ENCODE measurements around the gene SIGLEC12. TPM values are rescaled to one million over a fixed set of nuclear protein-coding genes. Genes with fewer than 3 reads are reported as not detected.
"Not testable (repeated sequence)": the region's sequence is repeated elsewhere in the genome, so short reads cannot be mapped to it uniquely, and the experiment has no call there.

SIGLEC12 gene
- total RNA-seq, 1 experiment from 2014 or later = not detected

- DNase-seq (ENCODE audit: low spot score) = no peak
- in situ Hi-C loops (cut with HindIII; ENCODE audit: low sequenced_read_pairs) = no loop called here
Measured at GRCh38 chr19:51489113-51489512, 12.5 kb downstream of the SIGLEC12 start.

DNA sequence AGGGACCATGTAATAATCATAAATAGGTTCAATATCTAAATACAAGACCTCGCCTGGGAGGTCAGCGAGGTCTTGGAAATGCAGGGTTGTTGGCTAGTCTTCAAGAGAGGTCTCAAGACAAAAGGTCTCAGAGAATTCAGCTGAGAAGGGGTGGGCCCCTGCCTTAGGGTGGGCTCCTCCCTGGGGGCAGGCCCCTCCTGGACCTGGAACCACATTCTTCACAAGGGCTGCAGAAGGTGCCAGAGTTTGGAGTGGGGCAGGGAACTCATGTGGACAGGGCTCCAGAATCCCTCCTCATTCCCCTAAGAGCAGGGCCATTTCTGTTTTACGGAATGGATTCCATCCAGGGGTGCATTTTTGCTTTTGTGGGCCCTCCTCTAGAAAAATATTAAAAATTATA is 13.1 kb downstream of the SIGLEC12 start:
- in situ Hi-C loops (cut with HindIII; ENCODE audit: low sequenced_read_pairs) = no loop called here
- DNase-seq (ENCODE audit: low spot score) = no peak

- in situ Hi-C loops (cut with HindIII; ENCODE audit: low sequenced_read_pairs) = no loop called here
- DNase-seq (ENCODE audit: low spot score) = no peak
Measured at GRCh38 chr19:51485960-51486660, 15.5 kb downstream of the SIGLEC12 start.

DNA sequence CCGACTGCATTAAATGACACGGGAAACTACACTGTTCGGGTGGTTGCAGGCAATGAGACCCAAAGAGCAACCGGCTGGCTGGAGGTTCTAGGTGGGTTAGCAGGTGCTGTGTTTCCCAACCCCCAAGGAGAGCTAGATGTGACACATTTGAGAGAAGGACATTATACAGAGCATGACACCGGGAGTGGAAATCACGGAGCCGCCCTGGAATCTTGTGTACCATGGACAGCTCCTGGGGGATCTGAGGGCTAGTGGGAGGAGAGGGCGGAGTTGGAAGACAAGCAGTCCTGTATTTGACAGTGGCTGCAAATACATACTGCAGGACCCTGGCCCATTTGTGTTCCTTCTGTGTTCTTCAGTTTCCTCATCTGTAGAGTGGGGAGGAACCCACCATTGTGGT is 21.0 kb downstream of the SIGLEC12 start:
- in situ Hi-C loops (cut with HindIII; ENCODE audit: low sequenced_read_pairs) = no loop called here
- no peak for DNase-seq (ENCODE audit: low spot score)

DNA sequence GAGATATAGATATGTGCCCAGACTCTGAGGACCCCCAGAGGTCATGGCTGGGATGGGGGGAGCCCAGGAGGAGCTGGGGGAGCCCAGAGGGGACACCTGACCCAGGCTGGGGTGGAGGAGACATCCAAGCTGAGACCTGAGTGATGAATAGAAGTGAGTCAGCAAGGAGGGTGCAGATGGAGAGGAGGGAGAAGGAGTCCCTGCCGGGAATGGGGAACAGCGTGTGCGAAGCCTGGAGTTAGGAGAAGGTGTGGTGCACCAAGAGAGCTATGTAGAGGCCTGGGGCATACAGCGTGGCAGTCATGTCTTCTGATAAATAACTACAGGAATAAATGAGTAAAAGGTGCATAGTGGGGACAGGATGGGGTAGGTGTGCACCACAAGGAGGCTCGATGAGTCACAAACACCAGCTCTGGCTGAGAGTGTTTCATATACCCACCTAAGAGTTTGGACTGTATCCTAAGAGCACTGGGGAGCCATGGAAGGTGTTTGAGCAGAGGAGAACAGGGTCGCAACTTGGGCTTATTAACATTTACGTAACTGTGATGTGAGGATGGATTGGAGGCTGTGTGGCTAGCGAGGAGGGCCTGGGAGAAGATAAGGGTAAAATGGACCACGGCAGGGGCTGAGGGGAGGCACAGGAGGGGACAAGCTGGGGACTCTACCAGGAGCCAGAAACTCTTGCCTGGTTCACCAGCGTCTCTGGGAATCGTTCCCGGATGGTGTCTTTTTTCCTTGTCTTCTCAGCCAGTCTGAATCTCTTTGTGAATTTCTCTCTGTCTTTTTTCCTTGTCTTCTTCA is 21.9 kb downstream of the SIGLEC12 start:
- no peak for DNase-seq (ENCODE audit: low spot score)
- in situ Hi-C loops (cut with HindIII; ENCODE audit: low sequenced_read_pairs) = no loop called here

DNA sequence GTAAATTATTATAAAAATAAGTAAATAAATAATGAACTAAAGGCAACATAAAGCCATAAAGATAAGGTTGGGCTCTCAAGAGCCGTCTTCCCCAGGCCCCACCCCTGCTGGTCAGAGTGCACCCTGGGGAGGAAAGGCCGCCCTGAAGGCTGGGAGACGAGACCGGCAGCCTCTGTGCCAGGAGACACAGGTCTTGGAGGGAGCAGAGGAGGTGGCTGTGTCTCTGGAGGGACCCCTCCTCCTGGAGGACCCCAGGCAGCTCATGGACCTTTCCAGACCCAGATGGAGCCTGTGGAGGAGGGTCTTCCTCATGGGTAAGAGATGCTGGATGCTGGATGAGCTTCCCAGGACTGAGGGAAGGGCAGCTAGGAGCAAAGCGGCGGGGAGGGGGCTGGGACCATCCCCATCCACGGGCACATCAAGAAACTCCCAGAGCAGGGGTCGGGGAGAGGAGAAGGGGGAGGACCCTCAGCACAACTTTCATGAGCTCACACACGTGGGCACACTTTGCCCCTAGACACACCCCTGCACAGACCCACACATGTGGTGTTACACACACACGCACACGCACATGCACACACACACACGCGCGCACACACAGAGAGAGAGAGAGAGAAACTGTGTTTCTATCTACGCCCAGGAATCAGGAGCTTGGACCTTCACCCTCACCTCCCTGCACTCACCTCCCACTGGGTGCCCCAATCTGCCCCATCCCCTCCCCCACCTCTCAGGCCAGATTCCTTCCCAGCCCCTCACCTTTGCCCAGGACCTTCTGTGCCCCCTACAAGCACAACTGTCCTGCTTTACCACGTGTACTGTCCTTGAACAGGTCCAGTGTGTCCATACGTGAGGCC is 23.0 kb downstream of the SIGLEC12 start, which contains the start of gene CEACAM18:
CEACAM18 (plus strand) TSS at position 159 of the 854 bp plus-strand sequence.
- no peak for DNase-seq (ENCODE audit: low spot score)
- in situ Hi-C loops (cut with HindIII; ENCODE audit: low sequenced_read_pairs) = no loop called here

DNA sequence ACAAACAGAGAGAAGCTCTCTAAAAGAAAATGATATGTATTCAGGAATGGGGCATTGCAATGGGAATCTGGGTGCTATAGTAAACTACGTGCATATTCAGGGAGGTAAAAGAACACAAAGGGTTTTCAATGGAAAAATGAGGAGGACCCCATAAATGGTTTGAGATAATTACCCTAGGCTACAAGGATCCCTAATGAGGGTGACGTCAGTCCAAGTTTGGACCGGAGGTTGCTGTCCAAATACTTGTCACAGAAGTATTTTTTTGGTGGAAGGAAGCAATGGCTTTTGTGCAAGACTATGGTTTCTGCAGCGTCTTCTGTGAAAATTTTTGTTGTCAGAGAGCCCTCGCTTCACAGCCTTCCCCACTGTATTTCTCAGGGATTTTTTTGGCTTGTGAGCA is 24.3 kb downstream of the SIGLEC12 start:
- DNase-seq (ENCODE audit: low spot score) = no peak
- in situ Hi-C loops (cut with HindIII; ENCODE audit: low sequenced_read_pairs) = no loop called here

GRCh38 chr19:51476164-51476563 is 25.4 kb downstream of the SIGLEC12 start:
- in situ Hi-C loops (cut with HindIII; ENCODE audit: low sequenced_read_pairs) = no loop called here

GRCh38 chr19:51473009-51473707 is 28.4 kb downstream of the SIGLEC12 start:
- in situ Hi-C loops (cut with HindIII; ENCODE audit: low sequenced_read_pairs) = no loop called here

More at GRCh38 chr19:51476164-51476563, 25.4 kb downstream of the SIGLEC12 start:
- no peak for DNase-seq (ENCODE audit: low spot score)

DNA sequence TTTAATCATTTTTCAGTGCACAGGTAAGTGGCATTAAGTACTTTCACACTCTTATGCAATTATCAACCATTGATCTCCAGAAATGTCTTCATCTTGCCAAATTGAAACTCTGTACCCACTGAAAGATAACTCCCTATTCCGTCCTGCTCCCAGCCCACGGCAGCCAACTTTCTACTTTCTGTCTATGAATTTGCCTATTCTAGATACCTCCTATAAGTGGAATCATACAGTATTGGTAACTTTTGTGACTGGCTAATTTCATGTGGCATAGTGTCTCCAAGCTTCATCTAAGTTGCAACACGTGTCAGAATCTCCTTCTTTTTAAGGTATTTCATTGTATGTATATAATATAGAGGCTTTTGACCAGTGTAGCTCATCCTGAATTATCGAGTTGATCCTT is 29.0 kb downstream of the SIGLEC12 start:
- in situ Hi-C loops (cut with HindIII; ENCODE audit: low sequenced_read_pairs) = no loop called here
- no peak for DNase-seq (ENCODE audit: low spot score)

More at GRCh38 chr19:51473009-51473707, 28.4 kb downstream of the SIGLEC12 start:
- peak; percentile 30 for DNase-seq (ENCODE audit: low spot score)

GRCh38 chr19:51471527-51471926 is 30.1 kb downstream of the SIGLEC12 start:
- DNase-seq (ENCODE audit: low spot score) = no peak
- in situ Hi-C loops (cut with HindIII; ENCODE audit: low sequenced_read_pairs) = no loop called here

- no peak for DNase-seq (ENCODE audit: low spot score)
- in situ Hi-C loops (cut with HindIII; ENCODE audit: low sequenced_read_pairs) = no loop called here
Measured at GRCh38 chr19:51470966-51471365, 30.6 kb downstream of the SIGLEC12 start.

DNA sequence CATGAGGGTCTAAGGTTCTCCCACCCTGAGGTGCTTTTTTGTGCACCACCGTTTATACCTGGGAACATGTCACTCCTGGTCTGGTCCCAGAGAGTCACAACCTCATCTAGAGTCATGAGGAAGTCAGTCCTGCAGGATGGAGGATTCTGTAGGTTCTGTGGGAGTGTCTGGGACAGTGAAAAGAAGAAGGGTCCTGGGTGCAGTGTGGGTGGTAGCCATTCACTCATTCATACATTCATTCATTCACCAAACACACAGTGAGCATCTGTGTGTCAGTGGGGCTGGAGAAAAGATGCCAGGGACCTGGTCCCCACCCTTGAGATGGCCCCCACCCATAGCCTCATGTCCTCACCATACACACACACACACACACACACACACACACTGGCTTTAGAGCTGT is 32.0 kb downstream of the SIGLEC12 start:
- no peak for DNase-seq (ENCODE audit: low spot score)
- in situ Hi-C loops (cut with HindIII; ENCODE audit: low sequenced_read_pairs) = no loop called here

GRCh38 chr19:51469162-51469561 is 32.4 kb downstream of the SIGLEC12 start:
- in situ Hi-C loops (cut with HindIII; ENCODE audit: low sequenced_read_pairs) = no loop called here
- DNase-seq (ENCODE audit: low spot score) = no peak

GRCh38 chr19:51468545-51468920 is 33.1 kb downstream of the SIGLEC12 start:
- in situ Hi-C loops (cut with HindIII; ENCODE audit: low sequenced_read_pairs) = no loop called here

GRCh38 chr19:51467864-51468544 is 33.6 kb downstream of the SIGLEC12 start:
- DNase-seq (ENCODE audit: low spot score) = no peak
- in situ Hi-C loops (cut with HindIII; ENCODE audit: low sequenced_read_pairs) = no loop called here

More at GRCh38 chr19:51468545-51468920, 33.1 kb downstream of the SIGLEC12 start:
- DNase-seq (ENCODE audit: low spot score) = no peak

GRCh38 chr19:51466723-51467122 is 34.9 kb downstream of the SIGLEC12 start:
- in situ Hi-C loops (cut with HindIII; ENCODE audit: low sequenced_read_pairs) = no loop called here
- no peak for DNase-seq (ENCODE audit: low spot score)

DNA sequence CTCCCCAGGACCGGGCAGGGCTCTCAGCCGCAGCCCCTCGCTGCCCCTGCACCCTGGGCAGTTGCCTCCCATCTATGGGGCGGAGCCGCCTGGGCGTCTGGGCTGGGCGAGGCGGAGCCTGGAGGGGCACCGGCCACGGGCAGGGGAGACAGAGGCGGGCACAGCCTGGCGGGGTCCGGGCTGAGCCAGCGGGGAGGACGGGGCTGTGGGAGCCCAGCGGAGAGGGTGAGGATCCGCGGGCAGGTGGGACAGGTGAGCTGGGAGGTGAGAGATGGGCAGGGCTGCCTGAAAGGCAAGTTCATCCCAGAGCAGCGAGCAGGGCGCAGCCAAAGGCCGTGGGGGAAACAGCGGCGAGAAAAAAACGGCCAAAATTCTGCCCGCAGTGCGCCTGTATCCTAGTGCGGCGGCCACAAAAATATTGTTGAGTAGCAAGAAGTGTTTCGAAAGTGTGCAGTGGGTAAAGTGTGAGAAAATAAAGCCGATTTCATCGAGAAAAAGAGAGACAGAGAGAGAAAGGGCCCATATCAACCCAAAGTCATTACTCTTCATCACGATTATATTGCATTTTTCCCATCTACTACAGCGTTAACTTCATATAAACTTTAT is 37.5 kb downstream of the SIGLEC12 start:
- in situ Hi-C loops (cut with HindIII; ENCODE audit: low sequenced_read_pairs); DNase-seq (ENCODE audit: low spot score): not testable (repeated sequence)
